CD14-positive monocyte (primary cell): Measurements from ENCODE around the gene CCNQ. TPM values are rescaled to one million over a fixed set of nuclear protein-coding genes. Genes with fewer than 3 reads are reported as not detected.
A peak's percentile ranks its signal among the peaks of the same experiment; 100 is the strongest.

Source experiments
- DNase-seq, 3 donors: peaks; one replicate each; pipeline ENCODE4 v3.0.0-alpha.2; 2011 to 2022
- H2AFZ ChIP-seq: 2 replicates; pipeline ENCODE4 v1.6.0; 2012; ENCODE audit warnings: mild to moderate bottlenecking, low read depth, low read length, inconsistent platforms; ENCODE audit not compliant: insufficient read depth, poor library complexity, severe bottlenecking
- H3K27ac ChIP-seq, 2 donors: 1 replicate in 1 of 2; 2 replicates in 1 of 2; pipeline ENCODE4 v1.5.1; 2012 to 2013; ENCODE audit warnings: low read length in 2 of 2, control low read depth in 1 of 2, inconsistent platforms in 1 of 2, low read depth in 1 of 2, mild to moderate bottlenecking in 1 of 2
- H3K27me3 ChIP-seq, 2 donors: one replicate each; pipeline versions ENCODE4 v1.6.0 to v1.6.1; 2011 to 2013; ENCODE audit warnings: low read length in 2 of 2; ENCODE audit not compliant: control insufficient read depth in 2 of 2, insufficient read depth in 2 of 2
- H3K36me3 ChIP-seq, 2 donors: replicated peaks in 1 of 2; 1 replicate in 1 of 2; 2 replicates in 1 of 2; pipeline versions ENCODE4 v1.5.1 to v1.6.1; 2012 to 2013; ENCODE audit warnings: low read length in 2 of 2, control low read depth in 1 of 2, inconsistent platforms in 1 of 2, mild to moderate bottlenecking in 1 of 2; ENCODE audit not compliant: insufficient read depth in 2 of 2, control insufficient read depth in 1 of 2
- H3K4me1 ChIP-seq, 2 donors: 1 replicate in 1 of 2; 2 replicates in 1 of 2; pipeline versions ENCODE4 v1.5.1 to v1.6.1; 2012 to 2013; ENCODE audit warnings: low read length in 2 of 2, control low read depth in 1 of 2, inconsistent platforms in 1 of 2, mild to moderate bottlenecking in 1 of 2, moderate library complexity in 1 of 2; ENCODE audit not compliant: insufficient read depth in 2 of 2, control insufficient read depth in 1 of 2
- H3K4me2 ChIP-seq: replicated peaks from 2 replicates; pipeline ENCODE3; 2012; ENCODE audit warnings: low read length, moderate library complexity, mild to moderate bottlenecking; ENCODE audit not compliant: poor library complexity, severe bottlenecking; ENCODE audit errors: extremely low read depth
- H3K4me3 ChIP-seq, 3 experiments: fragments of 200-600 bp in 1 of 3; sonication (generic) in 1 of 3; replicated peaks in 1 of 3; 1 replicate in 2 of 3; 2 replicates in 1 of 3; pipeline ENCODE4 v1.5.1; 2011 to 2013; ENCODE audit warnings: low read length in 3 of 3, mild to moderate bottlenecking in 3 of 3, control low read depth in 2 of 3, low read depth in 2 of 3, inconsistent platforms in 1 of 3, moderate library complexity in 1 of 3
- H3K79me2 ChIP-seq: 2 replicates; pipeline ENCODE4 v1.6.0; 2012; ENCODE audit warnings: mild to moderate bottlenecking, control low read depth, inconsistent platforms, low read length, moderate library complexity; ENCODE audit not compliant: insufficient read depth
- H3K9ac ChIP-seq: 2 replicates; pipeline ENCODE4 v1.6.0; 2017; ENCODE audit warnings: low read length, mild to moderate bottlenecking; ENCODE audit not compliant: insufficient read depth, poor library complexity, severe bottlenecking
- H3K9me3 ChIP-seq, 2 donors: replicated peaks in 1 of 2; 1 replicate in 1 of 2; 2 replicates in 1 of 2; pipeline versions ENCODE4 v1.5.1 to v1.6.1; 2012 to 2013; ENCODE audit warnings: low read length in 2 of 2, control low read depth in 1 of 2; ENCODE audit not compliant: control insufficient read depth in 1 of 2, insufficient read depth in 1 of 2
- H4K20me1 ChIP-seq: 2 replicates; pipeline ENCODE4 v1.6.0; 2012; ENCODE audit warnings: mild to moderate bottlenecking, low read length, control low read depth, moderate library complexity; ENCODE audit not compliant: insufficient read depth
- H3K27ac Mint-ChIP-seq, 7 donors: one replicate each; pipeline ENCODE4 v1.8.0; 2020; ENCODE audit warnings: mild to moderate bottlenecking in 7 of 7, mixed read lengths in 7 of 7, moderate library complexity in 6 of 7, inconsistent platforms in 2 of 7
- H3K27me3 Mint-ChIP-seq, 3 donors: one replicate each; pipeline ENCODE4 v1.8.0; 2021 to 2022; ENCODE audit warnings: low read depth in 3 of 3, mild to moderate bottlenecking in 3 of 3, mixed read lengths in 3 of 3, moderate library complexity in 3 of 3, inconsistent platforms in 1 of 3
- H3K36me3 Mint-ChIP-seq, 2 donors: one replicate each; pipeline ENCODE4 v1.8.0; 2020; ENCODE audit warnings: mixed read lengths in 2 of 2, inconsistent platforms in 1 of 2, mild to moderate bottlenecking in 1 of 2
- H3K4me1 Mint-ChIP-seq: one replicate; pipeline ENCODE4 v1.8.0; 2020; ENCODE audit warnings: mild to moderate bottlenecking, mixed read lengths
- H3K4me3 Mint-ChIP-seq, 2 donors: one replicate each; pipeline ENCODE4 v1.8.0; 2020; ENCODE audit warnings: mild to moderate bottlenecking in 2 of 2, mixed read lengths in 2 of 2, moderate library complexity in 1 of 2
- H3K9me3 Mint-ChIP-seq, 7 donors: one replicate each; pipeline ENCODE4 v1.8.0; 2020 to 2022; ENCODE audit warnings: mixed read lengths in 7 of 7, mild to moderate bottlenecking in 6 of 7, moderate library complexity in 6 of 7, inconsistent platforms in 2 of 7
- WGBS: methylation state at CpG from one replicate; pipeline ENCODE4 v1.1.5; 2013; ENCODE audit warnings: missing lambda C conversion rate; ENCODE audit not compliant: insufficient coverage; 5-methylcytosine and 5-hydroxymethylcytosine counted together
- intact Hi-C, 2 donors: fragments of 100-400 bp; cut with micrococcal nuclease; formaldehyde crosslinking; loops; one replicate each; pipeline versions ENCODE4 v1.15.0 to v1.15.1; 2023
- polyA plus RNA-seq, 3 donors: library from polyadenylated mRNA; depleted of rRNA in 1 of 3; unstranded in 2 of 3; stranded (reverse) in 1 of 3; fragments of 300-500 nt in 2 of 3; fragments of >200 nt in 1 of 3; fragmentation: Illumina TruSeq in 2 of 3; gene quantifications; 1 replicate in 2 of 3; 2 replicates in 1 of 3; pipeline ENCODE4 v1.2.3, GENCODE V29; 2012 to 2021
- TF ChIP-seq, protein P1 (sequence below): fragments of 200-600 bp; IDR thresholded peaks from one replicate; pipeline ENCODE4 v1.8.0; 2022; ENCODE audit warnings: antibody characterized with exemption, mild to moderate bottlenecking

Gene CCNQ
- polyA plus RNA-seq, 3 donors = 21.8 to 35.6 (median 29.3) TPM

DNA sequence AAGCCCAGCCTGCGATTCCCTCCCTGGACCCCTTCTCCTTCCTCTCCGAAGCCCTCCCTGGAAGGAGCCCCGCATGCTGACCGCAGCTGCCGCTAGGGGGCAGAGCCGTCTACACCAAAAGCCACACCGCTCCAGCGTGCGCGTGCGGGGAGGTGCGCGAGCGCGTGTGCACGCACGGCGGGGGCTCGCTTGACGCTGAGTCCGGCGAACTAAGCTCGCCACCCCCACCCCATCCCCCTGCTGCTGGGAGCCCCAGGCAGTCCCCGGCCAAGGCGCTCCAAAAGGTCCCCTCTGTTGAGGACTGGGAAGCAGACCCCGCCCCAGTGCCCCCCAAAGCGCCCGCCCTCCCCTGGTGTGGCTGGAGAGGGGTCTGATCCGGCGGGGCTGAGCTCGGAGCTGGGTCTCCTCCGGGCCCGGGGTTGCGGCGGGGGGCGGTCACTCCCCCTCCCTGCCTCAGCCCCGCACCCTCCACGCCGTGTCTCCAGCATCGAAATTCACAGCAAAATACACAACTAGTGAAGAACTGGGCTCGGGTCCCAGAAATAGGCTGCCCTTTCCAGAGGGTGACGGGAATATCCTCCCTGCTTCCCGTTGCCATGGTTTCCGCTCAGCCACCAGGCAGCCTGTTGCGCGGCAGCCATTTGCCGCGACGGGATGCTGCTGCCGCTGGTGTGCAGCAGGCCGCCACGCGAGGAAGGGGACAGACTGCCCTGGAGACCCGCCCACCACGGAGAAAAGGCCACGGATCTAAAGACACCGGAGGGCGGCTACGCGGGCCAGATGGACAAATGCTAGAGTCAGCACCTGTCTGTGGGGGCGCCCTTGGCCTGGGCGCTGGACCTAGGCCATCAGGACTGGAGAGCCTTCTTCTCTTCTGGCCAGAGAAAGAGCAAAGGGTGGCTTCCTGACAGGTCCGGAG is 11.2 kb upstream of the CCNQ start:
- 6% methylated on average over 32 of the region's 63 CpGs for WGBS
- H3K36me3 Mint-ChIP-seq = no peaks in the 10 kb centered on the region
- TF ChIP-seq, protein P1, sequence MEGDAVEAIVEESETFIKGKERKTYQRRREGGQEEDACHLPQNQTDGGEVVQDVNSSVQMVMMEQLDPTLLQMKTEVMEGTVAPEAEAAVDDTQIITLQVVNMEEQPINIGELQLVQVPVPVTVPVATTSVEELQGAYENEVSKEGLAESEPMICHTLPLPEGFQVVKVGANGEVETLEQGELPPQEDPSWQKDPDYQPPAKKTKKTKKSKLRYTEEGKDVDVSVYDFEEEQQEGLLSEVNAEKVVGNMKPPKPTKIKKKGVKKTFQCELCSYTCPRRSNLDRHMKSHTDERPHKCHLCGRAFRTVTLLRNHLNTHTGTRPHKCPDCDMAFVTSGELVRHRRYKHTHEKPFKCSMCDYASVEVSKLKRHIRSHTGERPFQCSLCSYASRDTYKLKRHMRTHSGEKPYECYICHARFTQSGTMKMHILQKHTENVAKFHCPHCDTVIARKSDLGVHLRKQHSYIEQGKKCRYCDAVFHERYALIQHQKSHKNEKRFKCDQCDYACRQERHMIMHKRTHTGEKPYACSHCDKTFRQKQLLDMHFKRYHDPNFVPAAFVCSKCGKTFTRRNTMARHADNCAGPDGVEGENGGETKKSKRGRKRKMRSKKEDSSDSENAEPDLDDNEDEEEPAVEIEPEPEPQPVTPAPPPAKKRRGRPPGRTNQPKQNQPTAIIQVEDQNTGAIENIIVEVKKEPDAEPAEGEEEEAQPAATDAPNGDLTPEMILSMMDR = peak; percentile 84
- Histone ChIP-seq H3K4me2 (peak overlapping the region; percentile 81), H3K36me3 (no peaks in the 10 kb centered on the region), H3K27me3 (peaks cover 0 to 8% of the 10 kb centered on the region in 2 donors), H3K4me1 (peaks cover 17 to 22% of the 10 kb centered on the region in 2 donors), H3K79me2 (no peaks in the 10 kb centered on the region), H3K9me3 (no peaks in the 10 kb centered on the region), H3K27ac (no peak overlapping the region), H4K20me1 (no peaks in the 10 kb centered on the region), H3K9ac (no peak overlapping the region), H2AFZ (peak overlapping the region; percentile 63), H3K4me3 (peak overlapping the region; percentile 24 to 71 (median 32))
- H3K4me3 Mint-ChIP-seq = peak overlapping the region; percentile 81 to 85
- peaks cover 19% of the 10 kb centered on the region for H3K4me1 Mint-ChIP-seq
- peak; percentile 44 to 61 (median 50) for DNase-seq
- H3K27me3 Mint-ChIP-seq = peaks cover 9 to 36% (median 33%) of the 10 kb centered on the region in 3 donors
- peak overlapping the region in 1 of 7 donors; percentile 56 for H3K27ac Mint-ChIP-seq
- intact Hi-C loops = no loop called here
- peaks cover 0 to 16% (median 5%) of the 10 kb centered on the region in 7 donors for H3K9me3 Mint-ChIP-seq

DNA sequence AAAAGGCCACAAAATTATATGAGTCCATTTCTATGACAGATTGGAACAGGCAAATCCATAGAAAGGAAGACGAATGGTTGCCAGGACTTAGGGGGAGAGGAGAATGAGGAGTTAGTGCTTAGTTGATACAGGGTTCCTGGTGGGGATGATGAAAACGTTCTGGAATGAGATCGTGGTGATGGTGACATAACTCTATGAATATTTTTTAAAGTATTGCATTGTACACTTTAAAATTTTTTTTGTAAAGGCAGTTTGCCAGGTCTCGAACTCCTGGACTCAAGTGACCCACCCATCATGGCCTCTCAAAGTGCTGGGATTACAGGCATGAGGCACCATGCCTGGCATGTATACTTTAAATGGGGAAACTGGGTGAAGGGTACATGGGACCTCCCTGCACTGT is 9.9 kb upstream of the CCNQ start:
- H3K4me3 ChIP-seq = no peak overlapping the region
- H3K79me2 ChIP-seq = no peaks in the 10 kb centered on the region
- Mint-ChIP-seq H3K27ac (peak overlapping the region in 5 of 7 donors; percentile 12 to 69 (median 47)), H3K9me3 (peaks cover 0 to 11% (median 5%) of the 10 kb centered on the region in 7 donors), H3K4me1 (peaks cover 25% of the 10 kb centered on the region), H3K27me3 (peaks cover 9 to 37% (median 28%) of the 10 kb centered on the region in 3 donors), H3K4me3 (peak overlapping the region in 1 of 2 donors; percentile 13), H3K36me3 (no peaks in the 10 kb centered on the region)
- H4K20me1 ChIP-seq = no peaks in the 10 kb centered on the region
- DNase-seq = no peak
- WGBS = no CpG with 5 or more reads among the region's 4 CpGs
- peaks cover 0 to 8% of the 10 kb centered on the region in 2 donors for H3K27me3 ChIP-seq
- H3K9me3 ChIP-seq = no peaks in the 10 kb centered on the region
- TF ChIP-seq, protein P1 = no peak
- H3K4me2 ChIP-seq = no peak overlapping the region
- no peak overlapping the region for H2AFZ ChIP-seq
- no peak overlapping the region for H3K27ac ChIP-seq
- intact Hi-C loops = no loop called here
- H3K4me1 ChIP-seq = peaks cover 17 to 22% of the 10 kb centered on the region in 2 donors
- H3K9ac ChIP-seq = no peak overlapping the region
- no peaks in the 10 kb centered on the region for H3K36me3 ChIP-seq
